HG03460 (cell line): ENCODE data around the gene LIF.

Experiments used
- ATAC-seq: cut with Tn5 transposase; IDR thresholded peaks from one replicate; pipeline ENCODE4 v1.9.1; 2021; ENCODE audit not compliant: unreplicated experiment

The LIF gene

DNA sequence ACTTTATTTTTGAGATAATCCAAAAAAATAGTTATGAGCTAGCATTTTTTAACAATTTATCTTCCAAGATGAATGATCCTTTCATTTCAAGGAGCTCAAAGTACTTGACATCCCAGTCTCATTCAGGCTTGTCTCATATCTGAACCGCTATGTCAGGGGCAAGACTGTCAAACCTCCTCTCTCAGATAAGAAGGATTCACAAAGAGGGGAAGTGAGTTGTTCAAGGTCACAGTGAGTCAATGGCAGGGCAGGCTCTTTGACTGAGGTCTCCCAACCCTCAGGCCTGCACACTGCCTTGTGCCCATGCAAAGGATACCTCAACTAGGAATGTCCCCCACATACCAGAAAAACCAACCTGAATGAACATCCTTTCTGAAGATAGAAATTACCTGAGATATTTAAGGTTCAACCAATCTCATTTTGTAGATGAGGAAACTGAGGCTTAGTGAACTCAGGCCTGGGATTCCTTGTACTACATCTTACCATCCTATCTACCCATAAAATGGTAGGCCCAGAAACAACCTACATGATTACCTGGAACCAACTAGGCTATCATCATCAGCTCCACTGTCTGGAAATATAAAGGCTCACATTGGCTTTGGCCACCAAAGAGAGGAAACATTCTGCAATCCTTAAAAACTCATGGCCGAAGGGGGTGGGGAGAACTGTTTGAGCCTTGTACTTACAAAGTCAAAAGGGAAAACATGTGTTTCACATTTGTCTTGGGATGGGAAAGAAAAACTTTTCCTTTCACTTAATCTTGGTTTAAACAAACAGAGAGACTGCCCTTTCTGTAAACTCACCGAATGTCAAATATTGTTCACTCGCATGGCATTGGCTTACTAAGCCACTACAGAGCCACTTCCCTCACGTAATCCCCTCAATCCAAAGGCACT is 51.1 kb downstream of the LIF start:
- ATAC-seq, result no peak

GRCh38 chr22:30193031-30193775 is 53.4 kb downstream of the LIF start:
- no peak for ATAC-seq

GRCh38 chr22:30192427-30192826 is 54.1 kb downstream of the LIF start:
- no peak for ATAC-seq

DNA sequence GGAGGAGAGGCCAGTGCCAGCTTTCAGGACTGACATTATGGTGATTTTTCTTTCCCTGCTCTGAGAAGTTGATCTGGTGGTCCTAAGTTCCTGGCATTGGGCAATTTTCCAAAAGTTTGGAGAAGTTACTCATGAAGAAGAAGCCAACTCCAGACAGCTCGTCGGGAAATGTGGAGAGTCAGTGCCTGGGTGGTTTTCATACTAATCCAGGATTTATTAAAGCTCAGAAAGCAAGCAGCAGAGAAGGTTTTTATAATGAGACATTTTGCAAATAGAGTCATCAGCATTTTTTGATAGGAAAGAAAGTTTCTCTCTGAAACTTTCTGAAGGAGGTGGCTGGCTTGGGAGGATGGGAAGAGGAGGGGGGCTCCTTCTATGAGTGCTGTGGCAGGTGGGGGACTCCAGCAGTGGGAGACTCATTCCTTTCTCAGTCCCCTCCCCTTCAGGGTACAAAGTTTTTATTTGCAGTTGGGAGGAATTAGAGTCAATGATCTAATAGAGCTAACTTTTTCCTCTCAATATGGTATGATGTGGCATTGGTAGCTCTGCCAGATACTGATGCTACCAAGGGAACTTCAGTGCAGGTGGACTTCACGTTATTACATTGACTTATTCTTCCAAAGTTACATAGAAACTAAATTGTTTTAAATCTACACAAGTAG is 55.4 kb downstream of the LIF start:
- no peak for ATAC-seq

DNA sequence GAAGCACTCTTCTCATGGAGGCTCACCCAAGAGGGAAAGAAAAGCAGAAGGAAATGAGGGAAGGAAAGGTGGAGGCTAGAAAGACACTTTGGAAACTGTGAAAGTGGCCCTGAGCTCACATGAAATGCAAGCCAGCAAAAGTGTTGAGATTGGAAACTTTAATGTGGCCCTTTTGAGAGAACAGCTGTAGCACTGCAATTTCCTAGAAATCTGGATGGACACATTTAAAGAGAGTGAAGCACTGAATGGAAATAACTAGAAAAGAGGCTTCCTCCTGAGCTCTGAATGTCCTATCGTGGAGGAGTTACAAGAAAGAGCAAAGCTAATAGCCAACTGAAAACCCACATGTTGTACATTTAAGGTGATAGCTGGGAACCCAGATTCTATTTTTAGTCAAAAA is 56.0 kb downstream of the LIF start:
- no peak for ATAC-seq
